Progenitor cell of endocrine pancreas (in vitro differentiated cells): ENCODE data around the gene PDHB. TPM values are rescaled to one million over a fixed set of nuclear protein-coding genes. Genes with fewer than 3 reads are reported as not detected.

Source experiments
- DNase-seq: peaks from one replicate; pipeline ENCODE4 v3.0.0; 2021; ENCODE audit warnings: low spot score; ENCODE audit not compliant: unreplicated experiment
- H3K27ac Mint-ChIP-seq: 2 replicates; pipeline ENCODE4 v1.8.0; 2021; ENCODE audit warnings: mild to moderate bottlenecking, moderate library complexity, mixed read lengths
- H3K27me3 Mint-ChIP-seq: 2 replicates; pipeline ENCODE4 v1.8.0; 2021; ENCODE audit warnings: mixed read lengths
- H3K36me3 Mint-ChIP-seq: 2 replicates; pipeline ENCODE4 v1.8.0; 2022; ENCODE audit warnings: mixed read lengths; ENCODE audit not compliant: insufficient read depth
- H3K4me1 Mint-ChIP-seq: 2 replicates; pipeline ENCODE4 v1.8.0; 2021; ENCODE audit warnings: low read depth, mixed read lengths
- H3K4me3 Mint-ChIP-seq: 2 replicates; pipeline ENCODE4 v1.8.0; 2021; ENCODE audit warnings: low read depth, mild to moderate bottlenecking, moderate library complexity, mixed read lengths
- H3K9me3 Mint-ChIP-seq: 2 replicates; pipeline ENCODE4 v1.8.0; 2021; ENCODE audit warnings: low read depth, mixed read lengths
- total RNA-seq: library from RNA; stranded (reverse); gene quantifications from 2 replicates; pipeline ENCODE4 v1.2.1, GENCODE V29; 2021
- TF ChIP-seq, protein P1 (sequence below): fragments of 200-600 bp; sonication (generic); IDR thresholded peaks from one replicate; pipeline ENCODE4 v1.5.0; 2021; ENCODE audit warnings: antibody characterized with exemption, mild to moderate bottlenecking; ENCODE audit not compliant: unreplicated experiment

PDHB gene
- total RNA-seq, 1 donor from 2014 or later, result 76.4 TPM

DNA sequence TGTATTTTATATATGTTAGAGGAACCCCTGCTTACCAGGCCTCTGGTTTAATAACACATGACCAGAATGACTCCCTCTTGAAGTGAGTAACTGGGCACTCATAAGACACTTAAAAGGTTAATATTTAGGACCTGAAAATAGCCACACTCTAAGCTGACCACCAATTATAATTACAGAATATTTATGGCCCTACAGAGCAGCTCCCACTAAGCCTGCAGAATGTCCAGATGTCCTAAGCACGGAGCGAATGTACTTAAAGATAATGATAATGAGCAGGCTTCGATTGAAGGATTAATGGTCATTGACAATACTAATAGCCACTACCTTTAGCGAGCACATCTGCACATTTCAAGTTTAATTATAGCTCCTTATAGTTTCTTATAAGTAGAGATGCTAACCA lies 35.5 kb upstream of the PDHB start:
- Mint-ChIP-seq H3K36me3 (no peaks in the 10 kb centered on the region), H3K27me3 (no peaks in the 10 kb centered on the region), H3K9me3 (no peaks in the 10 kb centered on the region), H3K27ac (no peak overlapping the region), H3K4me3 (no peak overlapping the region), H3K4me1 (peaks cover 16% of the 10 kb centered on the region)
- TF ChIP-seq, protein P1, sequence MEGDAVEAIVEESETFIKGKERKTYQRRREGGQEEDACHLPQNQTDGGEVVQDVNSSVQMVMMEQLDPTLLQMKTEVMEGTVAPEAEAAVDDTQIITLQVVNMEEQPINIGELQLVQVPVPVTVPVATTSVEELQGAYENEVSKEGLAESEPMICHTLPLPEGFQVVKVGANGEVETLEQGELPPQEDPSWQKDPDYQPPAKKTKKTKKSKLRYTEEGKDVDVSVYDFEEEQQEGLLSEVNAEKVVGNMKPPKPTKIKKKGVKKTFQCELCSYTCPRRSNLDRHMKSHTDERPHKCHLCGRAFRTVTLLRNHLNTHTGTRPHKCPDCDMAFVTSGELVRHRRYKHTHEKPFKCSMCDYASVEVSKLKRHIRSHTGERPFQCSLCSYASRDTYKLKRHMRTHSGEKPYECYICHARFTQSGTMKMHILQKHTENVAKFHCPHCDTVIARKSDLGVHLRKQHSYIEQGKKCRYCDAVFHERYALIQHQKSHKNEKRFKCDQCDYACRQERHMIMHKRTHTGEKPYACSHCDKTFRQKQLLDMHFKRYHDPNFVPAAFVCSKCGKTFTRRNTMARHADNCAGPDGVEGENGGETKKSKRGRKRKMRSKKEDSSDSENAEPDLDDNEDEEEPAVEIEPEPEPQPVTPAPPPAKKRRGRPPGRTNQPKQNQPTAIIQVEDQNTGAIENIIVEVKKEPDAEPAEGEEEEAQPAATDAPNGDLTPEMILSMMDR, result no peak
- DNase-seq, result no peak

DNA sequence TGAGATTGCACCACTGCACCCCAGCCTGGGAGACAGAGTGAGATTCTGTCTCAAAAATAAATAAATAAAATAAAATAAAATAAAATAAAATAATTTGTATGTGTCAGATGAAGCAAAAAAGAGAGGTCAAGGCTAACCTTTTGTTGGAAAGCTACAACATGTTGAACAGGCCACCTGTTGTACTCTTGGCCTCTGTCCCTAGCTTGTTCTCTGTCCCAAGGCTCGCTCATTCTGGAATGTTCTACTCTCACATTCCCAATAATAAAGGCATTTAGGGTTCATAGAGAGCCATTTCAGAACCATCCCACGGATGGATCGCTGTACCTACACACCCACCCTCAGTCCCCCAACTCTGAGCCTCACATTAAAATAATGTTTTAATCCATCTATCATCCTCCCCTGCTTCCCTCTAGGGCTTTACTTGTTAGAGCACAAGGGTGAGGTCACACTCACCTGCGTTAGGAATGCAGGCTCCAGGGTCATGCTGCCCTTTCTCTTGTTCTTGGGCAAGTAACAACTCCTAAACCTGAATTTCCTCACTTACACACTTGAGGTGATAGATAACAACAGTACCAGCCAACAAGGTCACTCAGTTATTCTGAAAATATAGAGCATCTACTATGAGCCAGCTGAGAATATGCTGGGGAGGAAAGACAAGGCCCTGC lies 33.4 kb upstream of the PDHB start:
- peaks cover 19% of the 10 kb centered on the region for H3K4me1 Mint-ChIP-seq
- no peaks in the 10 kb centered on the region for H3K27me3 Mint-ChIP-seq
- H3K27ac Mint-ChIP-seq, result no peak overlapping the region
- TF ChIP-seq, protein P1, result no peak
- no peaks in the 10 kb centered on the region for H3K36me3 Mint-ChIP-seq
- no peak overlapping the region for H3K4me3 Mint-ChIP-seq
- DNase-seq, result no peak
- H3K9me3 Mint-ChIP-seq, result no peaks in the 10 kb centered on the region

DNA sequence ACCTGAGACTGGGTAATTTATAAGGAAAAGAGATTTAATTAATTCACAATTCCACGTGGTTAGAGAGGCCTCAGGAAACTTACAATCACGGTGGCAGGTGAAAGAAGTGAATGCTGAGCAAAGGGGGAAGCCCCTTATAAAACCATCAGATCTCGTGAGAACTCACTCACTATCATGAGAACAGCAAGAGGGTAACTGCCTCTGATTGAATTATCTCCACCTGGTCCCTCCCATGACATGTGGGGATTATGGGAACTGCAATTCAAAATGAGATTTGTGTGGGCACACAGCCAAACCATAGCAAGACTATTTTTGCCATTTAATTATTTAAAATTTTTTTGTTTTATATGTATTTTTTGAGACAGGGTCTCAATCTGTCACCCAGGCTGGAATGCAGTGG lies 31.2 kb upstream of the PDHB start:
- no peak overlapping the region for H3K27ac Mint-ChIP-seq
- no peak overlapping the region for H3K4me3 Mint-ChIP-seq
- H3K9me3 Mint-ChIP-seq, result no peaks in the 10 kb centered on the region
- peaks cover 4% of the 10 kb centered on the region for H3K4me1 Mint-ChIP-seq
- TF ChIP-seq, protein P1, result no peak
- DNase-seq, result no peak
- no peaks in the 10 kb centered on the region for H3K36me3 Mint-ChIP-seq
- no peaks in the 10 kb centered on the region for H3K27me3 Mint-ChIP-seq

DNA sequence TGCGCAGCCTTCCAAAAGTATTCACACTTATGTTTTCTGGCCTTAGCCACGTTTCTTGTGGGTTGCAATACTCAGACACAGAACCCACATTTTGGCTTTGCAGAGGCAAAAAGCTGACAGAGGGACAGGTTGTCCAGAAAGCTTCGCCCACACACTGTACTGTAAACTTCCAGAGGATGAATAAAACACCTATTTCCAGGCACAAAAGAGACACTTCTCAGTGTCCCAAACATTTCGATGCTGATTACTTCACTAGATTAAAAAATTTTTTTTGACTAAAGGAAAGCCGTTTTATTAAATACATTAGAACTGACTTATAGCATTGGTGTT lies 30.3 kb upstream of the PDHB start:
- no peak overlapping the region for H3K27ac Mint-ChIP-seq
- H3K4me3 Mint-ChIP-seq, result no peak overlapping the region
- peaks cover 3% of the 10 kb centered on the region for H3K4me1 Mint-ChIP-seq
- H3K36me3 Mint-ChIP-seq, result no peaks in the 10 kb centered on the region
- no peaks in the 10 kb centered on the region for H3K27me3 Mint-ChIP-seq
- no peaks in the 10 kb centered on the region for H3K9me3 Mint-ChIP-seq
- TF ChIP-seq, protein P1, result no peak
- DNase-seq, result no peak

DNA sequence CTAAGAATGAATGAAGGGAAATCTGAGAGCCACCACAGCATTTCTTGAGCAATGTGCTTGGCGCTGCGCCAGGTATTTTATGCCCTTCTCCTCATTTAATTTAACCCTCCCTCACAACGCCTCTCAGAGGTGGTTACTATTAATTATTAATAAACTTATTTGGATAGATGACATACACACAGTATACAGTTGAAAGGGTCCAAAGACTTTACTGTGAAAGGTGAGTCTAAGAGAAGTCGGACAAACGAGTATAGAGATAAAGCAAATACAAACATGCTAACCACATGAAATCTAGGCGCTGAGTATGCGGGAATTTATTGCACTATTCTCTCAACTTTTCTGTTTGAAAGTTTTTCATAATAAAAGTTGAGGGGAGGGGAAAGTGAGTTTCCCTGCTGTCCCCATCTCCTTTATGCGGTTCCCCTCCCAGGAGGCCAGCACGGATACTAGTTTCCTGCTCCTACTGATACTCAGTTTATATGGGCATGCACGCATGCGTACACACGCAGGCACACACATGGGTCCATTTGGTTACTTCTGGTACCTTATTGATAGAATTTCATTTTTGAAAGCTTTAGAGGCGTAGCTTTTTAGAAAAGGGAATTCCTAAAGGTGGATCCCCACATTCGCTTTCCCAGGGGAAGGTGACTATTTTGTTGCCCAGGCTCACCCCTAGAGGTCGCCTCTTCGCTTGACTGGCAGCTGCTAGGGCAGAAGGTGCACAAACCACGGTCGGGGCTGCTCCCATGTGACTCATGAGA lies 29.7 kb upstream of the PDHB start:
- DNase-seq, result peak; percentile 50
- H3K4me3 Mint-ChIP-seq, result peak overlapping the region; percentile 19
- peaks cover 3% of the 10 kb centered on the region for H3K4me1 Mint-ChIP-seq
- TF ChIP-seq, protein P1, result peak; percentile 80
- H3K9me3 Mint-ChIP-seq, result no peaks in the 10 kb centered on the region
- peak overlapping the region; percentile 57 for H3K27ac Mint-ChIP-seq
- no peaks in the 10 kb centered on the region for H3K36me3 Mint-ChIP-seq
- no peaks in the 10 kb centered on the region for H3K27me3 Mint-ChIP-seq
